Parathyroid adenoma (tissue), 2 donors: Measurements from ENCODE around the gene FRRS1.
"Not testable (repeated sequence)": the region's sequence is repeated elsewhere in the genome, so short reads cannot be mapped to it uniquely, and the experiment has no call there.

Source experiments
- H2AFZ ChIP-seq: fragments of 300-600 bp; sonication (generic); one replicate; pipeline ENCODE4 v1.7.0; 2017; ENCODE audit warnings: antibody characterized with exemption, mild to moderate bottlenecking
- H3K27ac ChIP-seq: fragments of 300-600 bp; sonication (generic); one replicate; pipeline ENCODE4 v1.7.0; 2017
- H3K27me3 ChIP-seq: fragments of 300-600 bp; sonication (generic); one replicate; pipeline ENCODE4 v1.7.0; 2017; ENCODE audit warnings: low read length; ENCODE audit not compliant: control insufficient read depth, insufficient read depth
- H3K36me3 ChIP-seq: fragments of 300-600 bp; sonication (generic); one replicate; pipeline ENCODE4 v1.7.0; 2017; ENCODE audit warnings: low read length; ENCODE audit not compliant: control insufficient read depth, insufficient read depth
- H3K4me1 ChIP-seq: fragments of 300-600 bp; sonication (generic); one replicate; pipeline ENCODE4 v1.7.0; 2017; ENCODE audit warnings: control low read depth
- H3K4me2 ChIP-seq: fragments of 300-600 bp; sonication (generic); one replicate; pipeline ENCODE4 v1.7.0; 2017; ENCODE audit warnings: low read length
- H3K4me3 ChIP-seq: fragments of 300-600 bp; sonication (generic); one replicate; pipeline ENCODE4 v1.7.0; 2017; ENCODE audit warnings: low read depth, low read length
- H3K79me2 ChIP-seq: fragments of 300-600 bp; sonication (generic); one replicate; pipeline ENCODE4 v1.7.0; 2017; ENCODE audit warnings: control low read depth
- H3K9ac ChIP-seq: fragments of 300-600 bp; sonication (generic); one replicate; pipeline ENCODE4 v1.7.0; 2017; ENCODE audit warnings: mild to moderate bottlenecking
- H3K9me3 ChIP-seq: fragments of 300-600 bp; sonication (generic); one replicate; pipeline ENCODE4 v1.7.0; 2017; ENCODE audit warnings: low read length; ENCODE audit not compliant: control insufficient read depth
- CTCF ChIP-seq: fragments of 300-600 bp; sonication (generic); IDR thresholded peaks from one replicate; pipeline ENCODE4 v1.7.0; 2017; ENCODE audit warnings: antibody characterized with exemption, mild to moderate bottlenecking
- donor health status: primary hyperparathyroidism.

The FRRS1 gene

DNA sequence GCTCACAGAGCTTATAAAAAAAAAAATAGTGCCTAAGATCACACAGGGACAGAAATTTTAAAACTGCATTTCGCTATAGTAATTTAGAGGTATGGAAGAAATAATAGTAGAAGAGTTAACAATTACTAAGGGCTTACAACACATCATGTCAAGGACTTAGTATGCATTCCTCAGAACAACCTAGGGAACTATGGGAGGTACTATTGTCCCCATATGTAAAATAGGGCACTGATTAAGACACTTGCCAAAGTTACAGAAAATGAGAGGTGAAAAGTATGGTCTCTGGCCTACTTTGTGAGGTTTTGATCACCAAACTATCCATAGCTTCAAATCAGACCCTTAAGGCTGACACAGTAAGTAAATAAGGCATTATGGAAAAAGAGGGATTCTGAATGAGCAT is 4.7 kb downstream of the FRRS1 start:
- Histone ChIP-seq H3K79me2 (no peaks in the 10 kb centered on the region), H3K27ac (no peak overlapping the region), H3K9me3 (no peaks in the 10 kb centered on the region), H3K4me1 (no peaks in the 10 kb centered on the region), H3K36me3 (no peaks in the 10 kb centered on the region), H3K4me2 (no peak overlapping the region), H3K4me3 (no peak overlapping the region), H3K9ac (no peak overlapping the region), H3K27me3 (no peaks in the 10 kb centered on the region), H2AFZ (no peak overlapping the region)
- no peak for TF ChIP-seq CTCF

- no peaks in the 10 kb centered on the region for H3K79me2 ChIP-seq
- H3K4me3 ChIP-seq, result no peak overlapping the region
- no peaks in the 10 kb centered on the region for H3K36me3 ChIP-seq
- H3K4me1 ChIP-seq, result no peaks in the 10 kb centered on the region
- H3K9me3 ChIP-seq, result no peaks in the 10 kb centered on the region
- no peak overlapping the region for H3K27ac ChIP-seq
- no peak overlapping the region for H2AFZ ChIP-seq
- H3K9ac ChIP-seq, result no peak overlapping the region
- no peak for TF ChIP-seq CTCF
- no peak overlapping the region for H3K4me2 ChIP-seq
- H3K27me3 ChIP-seq, result no peaks in the 10 kb centered on the region
Measured at GRCh38 chr1:99759518-99760160, 6.8 kb downstream of the FRRS1 start.

DNA sequence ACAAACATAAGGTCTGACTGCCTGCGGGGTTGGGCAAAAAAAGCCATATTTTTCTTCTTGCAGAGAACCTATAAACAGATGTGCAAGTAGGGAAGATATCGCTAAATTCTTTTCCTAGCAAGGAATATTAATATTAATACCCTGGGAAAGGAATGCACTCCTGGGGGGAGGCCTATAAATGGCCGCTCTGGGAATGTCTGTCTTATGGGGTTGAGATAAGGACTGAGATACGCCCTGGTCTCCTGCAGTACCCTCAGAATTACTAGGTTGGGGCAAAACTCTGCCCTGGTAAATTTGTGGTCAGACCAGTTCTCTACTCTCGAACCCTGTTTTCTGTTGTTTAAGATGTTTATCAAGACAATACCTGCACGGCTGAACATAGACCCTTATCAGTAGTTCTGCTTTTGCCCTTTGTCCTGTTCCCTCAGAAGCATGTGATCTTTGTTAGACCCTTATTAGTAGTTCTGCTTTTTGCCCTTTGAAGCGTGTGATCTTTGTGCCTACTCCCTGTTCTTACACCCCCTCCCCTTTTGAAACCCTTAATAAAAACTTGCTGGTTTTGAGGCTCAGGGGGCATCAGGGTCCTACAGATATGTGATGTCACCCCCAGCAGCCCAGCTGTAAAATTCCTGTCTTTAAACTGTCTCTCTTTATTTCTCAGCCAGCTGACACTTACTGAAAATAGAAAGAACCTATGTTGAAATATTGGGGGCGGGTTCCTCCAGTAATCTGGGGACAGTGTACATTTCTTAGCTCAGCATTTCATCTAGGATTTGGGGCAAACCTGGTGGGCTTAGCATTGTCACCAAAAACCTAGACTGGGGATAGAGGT is 7.5 kb downstream of the FRRS1 start:
- not testable (repeated sequence) for H3K27ac ChIP-seq, H3K27me3 ChIP-seq

GRCh38 chr1:99758073-99758511 is 8.3 kb downstream of the FRRS1 start:
- H3K4me2 ChIP-seq, result no peak overlapping the region
- H3K9ac ChIP-seq, result no peak overlapping the region
- no peaks in the 10 kb centered on the region for H3K27me3 ChIP-seq
- no peak overlapping the region for H3K27ac ChIP-seq
- no peaks in the 10 kb centered on the region for H3K36me3 ChIP-seq
- no peak for TF ChIP-seq CTCF
- H3K4me3 ChIP-seq, result no peak overlapping the region
- H2AFZ ChIP-seq, result no peak overlapping the region
- H3K4me1 ChIP-seq, result no peaks in the 10 kb centered on the region
- H3K79me2 ChIP-seq, result no peaks in the 10 kb centered on the region
- no peaks in the 10 kb centered on the region for H3K9me3 ChIP-seq

More for the DNA sequence above, 7.5 kb downstream of the FRRS1 start:
- H3K4me3 ChIP-seq, H3K9ac ChIP-seq, H3K4me1 ChIP-seq, H3K36me3 ChIP-seq, H3K9me3 ChIP-seq, H3K4me2 ChIP-seq, H3K79me2 ChIP-seq, H2AFZ ChIP-seq: not testable (repeated sequence)

DNA sequence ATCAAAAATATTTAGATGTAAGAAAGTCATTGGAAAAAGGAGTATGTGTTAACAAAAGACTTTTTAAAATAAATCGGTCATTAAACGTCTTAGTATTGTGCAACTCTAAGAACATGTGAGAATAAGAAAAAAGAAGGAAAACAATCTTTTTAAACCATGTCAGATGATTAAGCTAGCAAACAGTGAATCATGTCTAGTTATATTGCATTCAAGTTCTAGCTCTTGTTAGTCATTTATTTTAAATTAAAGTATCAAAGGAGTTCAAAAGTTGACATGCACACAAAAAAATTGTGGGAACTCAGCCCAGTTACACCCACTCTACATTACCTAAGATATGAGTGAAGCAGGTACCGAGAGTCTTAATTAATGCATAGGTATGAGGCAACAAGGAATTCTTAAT is 9.8 kb downstream of the FRRS1 start:
- H3K79me2 ChIP-seq, result no peaks in the 10 kb centered on the region
- no peaks in the 10 kb centered on the region for H3K9me3 ChIP-seq
- H3K4me2 ChIP-seq, result no peak overlapping the region
- no peaks in the 10 kb centered on the region for H3K4me1 ChIP-seq
- H3K27ac ChIP-seq, result no peak overlapping the region
- H3K36me3 ChIP-seq, result no peaks in the 10 kb centered on the region
- no peaks in the 10 kb centered on the region for H3K27me3 ChIP-seq
- TF ChIP-seq CTCF, result no peak
- no peak overlapping the region for H3K4me3 ChIP-seq
- H3K9ac ChIP-seq, result no peak overlapping the region
- no peak overlapping the region for H2AFZ ChIP-seq
